SK-N-SH (cell line): ENCODE measurements around the gene GAP43. TPM values are rescaled to one million over a fixed set of nuclear protein-coding genes. Genes with fewer than 3 reads are reported as not detected.

Experiments used
- CTCF ChIA-PET: fragments of 300-600, 350-600 bp; formaldehyde crosslinking; extraction: SDS; loops from one replicate; lab custom pipeline; 2021; lab: Yijun Ruan, JAX
- POLR2A ChIA-PET: fragments of 350-600 bp; sonication (Branson Sonifier 250); formaldehyde crosslinking; extraction: SDS; loops from one replicate; lab custom pipeline; 2020; ENCODE audit warnings: antibody characterized with exemption, inconsistent platforms; lab: Yijun Ruan, JAX
- DNase-seq: peaks from one replicate; pipeline ENCODE4 v3.0.0; 2012
- H2AFZ ChIP-seq: fragments of 200-600 bp; sonication (generic); 2 replicates; pipeline ENCODE4 v1.8.1; 2016; ENCODE audit warnings: antibody characterized with exemption, mild to moderate bottlenecking, low read depth
- H3F3A ChIP-seq: fragments of 200-600 bp; sonication (generic); replicated peaks from 2 replicates; pipeline ENCODE3; 2016; ENCODE audit warnings: antibody characterized with exemption, mild to moderate bottlenecking; ENCODE audit not compliant: insufficient read depth
- H3K27ac ChIP-seq, 2 experiments: fragments of 200-500 bp in 1 of 2; fragments of 200-600 bp in 1 of 2; sonication (Bioruptor generic) in 1 of 2; sonication (generic), shearing (Covaris generic) in 1 of 2; 2 replicates each; pipeline versions ENCODE4 v1.5.1 to v1.6.1; 2014 to 2016; ENCODE audit warnings: low read depth in 2 of 2, inconsistent platforms in 1 of 2, low read length in 1 of 2, mild to moderate bottlenecking in 1 of 2, mixed read lengths in 1 of 2
- H3K27me3 ChIP-seq: fragments of 200-600 bp; sonication (generic), shearing (Covaris generic); 2 replicates; pipeline ENCODE4 v1.6.1; 2016; ENCODE audit warnings: mixed run types; ENCODE audit not compliant: insufficient read depth
- H3K36me3 ChIP-seq, 2 experiments: fragments of 200-500 bp in 1 of 2; fragments of 200-600 bp in 1 of 2; sonication (Bioruptor generic) in 1 of 2; sonication (generic) in 1 of 2; replicated peaks in 1 of 2; 2 replicates each; pipeline versions ENCODE3 to v1.5.1; 2014 to 2016; ENCODE audit warnings: low read length in 1 of 2, mild to moderate bottlenecking in 1 of 2; ENCODE audit not compliant: insufficient read depth in 2 of 2, control insufficient read depth in 1 of 2
- H3K4me1 ChIP-seq, 2 experiments: fragments of 200-500 bp in 1 of 2; fragments of 200-600 bp in 1 of 2; sonication (Bioruptor generic) in 1 of 2; sonication (generic), shearing (Covaris generic) in 1 of 2; 2 replicates each; pipeline versions ENCODE4 v1.5.1 to v1.6.1; 2014 to 2016; ENCODE audit warnings: low read depth in 1 of 2, low read length in 1 of 2, mixed run types in 1 of 2; ENCODE audit not compliant: insufficient read depth in 2 of 2, control insufficient read depth in 1 of 2
- H3K4me2 ChIP-seq: fragments of 200-600 bp; sonication (generic), shearing (Covaris generic); 2 replicates; pipeline ENCODE4 v1.6.1; 2017; ENCODE audit warnings: mixed run types
- H3K4me3 ChIP-seq, 2 experiments: fragments of 200-500 bp in 1 of 2; fragments of 200-600 bp in 1 of 2; sonication (Bioruptor generic) in 1 of 2; sonication (generic), shearing (Covaris generic) in 1 of 2; 2 replicates each; pipeline versions ENCODE4 v1.5.1 to v1.8.1; 2014 to 2016; ENCODE audit warnings: low read depth in 2 of 2, inconsistent platforms in 1 of 2, low read length in 1 of 2, mild to moderate bottlenecking in 1 of 2, mixed read lengths in 1 of 2, moderate library complexity in 1 of 2
- H3K79me2 ChIP-seq: fragments of 200-600 bp; sonication (generic); 2 replicates; pipeline ENCODE4 v1.8.1; 2017; ENCODE audit warnings: mild to moderate bottlenecking; ENCODE audit not compliant: insufficient read depth
- H3K9ac ChIP-seq: fragments of 200-600 bp; sonication (generic); 2 replicates; pipeline ENCODE4 v1.6.1; 2017; ENCODE audit warnings: mixed run types
- H3K9me2 ChIP-seq: fragments of 200-600 bp; sonication (generic); 2 replicates; pipeline ENCODE4 v1.6.1; 2017; ENCODE audit warnings: mixed run types
- H3K9me3 ChIP-seq: fragments of 200-600 bp; sonication (generic); 2 replicates; pipeline ENCODE4 v1.6.1; 2017; ENCODE audit warnings: mixed run types, mild to moderate bottlenecking, moderate library complexity
- H4K20me1 ChIP-seq: fragments of 200-600 bp; sonication (generic); 2 replicates; pipeline ENCODE4 v1.6.1; 2017; ENCODE audit warnings: mild to moderate bottlenecking, mixed run types; ENCODE audit not compliant: insufficient read depth
- CTCF ChIP-seq: fragments of 200-600 bp; sonication (generic); IDR thresholded peaks from 2 replicates; pipeline ENCODE4 v1.6.1; 2017; ENCODE audit warnings: antibody characterized with exemption, mild to moderate bottlenecking, moderate library complexity
- ELF1 ChIP-seq: IDR thresholded peaks from 2 replicates; pipeline ENCODE4 v1.4.0; 2012
- FOSL2 ChIP-seq: IDR thresholded peaks from 2 replicates; pipeline ENCODE4 v1.4.0; 2012; ENCODE audit warnings: low read depth, mild to moderate bottlenecking, moderate library complexity, borderline replicate concordance
- FOXJ3 ChIP-seq: sonication (generic); formaldehyde crosslinking; IDR thresholded peaks from 2 replicates; pipeline ENCODE4 v1.5.1; 2020; ENCODE audit warnings: mild to moderate bottlenecking, missing genetic modification reagents
- GABPA ChIP-seq: IDR thresholded peaks from 2 replicates; pipeline ENCODE4 v1.4.0; 2012; ENCODE audit warnings: low read depth, mild to moderate bottlenecking
- GATA2 ChIP-seq: sonication (generic); formaldehyde crosslinking; IDR thresholded peaks from 2 replicates; pipeline ENCODE4 v1.5.0; 2020; ENCODE audit warnings: mild to moderate bottlenecking, missing genetic modification reagents
- MXI1 ChIP-seq: IDR thresholded peaks from 2 replicates; pipeline ENCODE4 v1.6.1; 2012; ENCODE audit warnings: mild to moderate bottlenecking, low read depth, low read length, improper control_type of control experiment
- NRF1 ChIP-seq: IDR thresholded peaks from 2 replicates; pipeline ENCODE4 v1.6.1; 2012; ENCODE audit warnings: low read depth, mild to moderate bottlenecking, low read length
- REST ChIP-seq: IDR thresholded peaks from 2 replicates; pipeline ENCODE4 v1.6.1; 2012; ENCODE audit warnings: mild to moderate bottlenecking, low read depth, low read length, moderate library complexity
- RFX5 ChIP-seq: IDR thresholded peaks from 2 replicates; pipeline ENCODE4 v1.6.1; 2012; ENCODE audit warnings: mild to moderate bottlenecking, improper control_type of control experiment, low read length
- RXRA ChIP-seq: IDR thresholded peaks from 2 replicates; pipeline ENCODE4 v1.4.0; 2012; ENCODE audit warnings: low read depth, mild to moderate bottlenecking, borderline replicate concordance
- SIN3A ChIP-seq: IDR thresholded peaks from 2 replicates; pipeline ENCODE4 v1.6.1; 2012; ENCODE audit warnings: low read depth, mild to moderate bottlenecking, low read length, moderate library complexity, borderline replicate concordance
- TCF12 ChIP-seq: IDR thresholded peaks from 2 replicates; pipeline ENCODE4 v1.4.0; 2012
- USF2 ChIP-seq: fragments of 150-350 bp; IDR thresholded peaks from 2 replicates; pipeline ENCODE4 v1.6.1; 2017; ENCODE audit warnings: antibody characterized with exemption, low read length, low read depth, borderline replicate concordance
- YY1 ChIP-seq: IDR thresholded peaks from 2 replicates; pipeline ENCODE4 v1.4.0; 2012; ENCODE audit warnings: low read depth, mild to moderate bottlenecking
- polyA plus RNA-seq, 3 experiments: library from polyadenylated mRNA; depleted of rRNA; stranded (reverse); fragments of >200 nt; gene quantifications; 2 replicates each; pipeline ENCODE4 v1.2.3, GENCODE V29; 2012
- TF ChIP-seq, protein P1 (sequence below): fragments of 150-350 bp; IDR thresholded peaks from 2 replicates; pipeline ENCODE4 v1.6.1; 2016; ENCODE audit warnings: mild to moderate bottlenecking, low read depth, low read length

The GAP43 gene
- polyA plus RNA-seq, 1 of the 3 experiments (the other 2 are of a cell fraction) = 14.0 TPM

DNA sequence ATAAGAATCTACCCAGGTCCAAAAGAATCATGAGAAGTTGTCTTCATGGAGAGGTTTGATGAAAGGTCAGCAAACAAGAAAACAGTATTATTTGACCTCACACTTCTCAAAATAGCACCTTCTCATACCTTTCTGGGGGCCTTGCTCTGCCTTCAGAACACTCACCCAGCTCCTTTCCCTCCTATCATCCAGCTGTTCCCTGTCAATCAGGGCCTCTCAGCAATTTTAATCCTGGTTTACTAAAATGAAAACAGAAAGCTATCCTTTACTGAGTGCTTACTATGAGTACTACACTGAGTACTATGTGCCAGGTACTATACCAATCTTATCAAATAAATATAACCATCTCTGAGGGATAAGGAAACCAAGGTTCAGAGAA is 138.6 kb downstream of the GAP43 start:
- DNase-seq = no peak
- H3K4me3 ChIP-seq = no peak overlapping the region
- H3K9ac ChIP-seq = no peak overlapping the region
- peak overlapping the region in 1 of 2 experiments; percentile 98; a peak in 2 of 4 replicates for H3K27ac ChIP-seq
- TF ChIP-seq NRF1 (no peak), RFX5 (no peak), RXRA (no peak), CTCF (no peak), YY1 (no peak), FOXJ3 (CRISPR knock-in tag) (no peak), ELF1 (no peak), GABPA (no peak), GATA2 (no peak), TCF12 (no peak), FOSL2 (no peak), MXI1 (no peak), USF2 (no peak), SIN3A (no peak), REST (no peak)
- TF ChIP-seq, protein P1, sequence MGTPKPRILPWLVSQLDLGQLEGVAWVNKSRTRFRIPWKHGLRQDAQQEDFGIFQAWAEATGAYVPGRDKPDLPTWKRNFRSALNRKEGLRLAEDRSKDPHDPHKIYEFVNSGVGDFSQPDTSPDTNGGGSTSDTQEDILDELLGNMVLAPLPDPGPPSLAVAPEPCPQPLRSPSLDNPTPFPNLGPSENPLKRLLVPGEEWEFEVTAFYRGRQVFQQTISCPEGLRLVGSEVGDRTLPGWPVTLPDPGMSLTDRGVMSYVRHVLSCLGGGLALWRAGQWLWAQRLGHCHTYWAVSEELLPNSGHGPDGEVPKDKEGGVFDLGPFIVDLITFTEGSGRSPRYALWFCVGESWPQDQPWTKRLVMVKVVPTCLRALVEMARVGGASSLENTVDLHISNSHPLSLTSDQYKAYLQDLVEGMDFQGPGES = no peak
- H3K4me1 ChIP-seq = peaks cover 11 to 12% of the 10 kb centered on the region in 2 experiments; a peak in 3 of 4 replicates
- H3F3A ChIP-seq = no peaks in the 10 kb centered on the region
- no peaks in the 10 kb centered on the region for H3K9me3 ChIP-seq
- POLR2A ChIA-PET = interaction anchor here (0.6 kb wide), 1 partner anchor 616 kb away, joined by 3 read pairs; no protein-coding TSS in a partner anchor
- H3K4me2 ChIP-seq = no peak overlapping the region
- H3K9me2 ChIP-seq = no peaks in the 10 kb centered on the region
- H3K36me3 ChIP-seq = no peaks in the 10 kb centered on the region
- CTCF ChIA-PET = interaction anchor here (0.8 to 2.5 kb wide), 4 partner anchors 10 to 544 kb away, joined by 3 to 13 read pairs (median 4); no protein-coding TSS in a partner anchor
- no peaks in the 10 kb centered on the region for H3K79me2 ChIP-seq
- no peaks in the 10 kb centered on the region for H4K20me1 ChIP-seq
- no peaks in the 10 kb centered on the region for H3K27me3 ChIP-seq
- no peak overlapping the region for H2AFZ ChIP-seq
